Measurements from ENCODE around the gene SUSD4.

DNA sequence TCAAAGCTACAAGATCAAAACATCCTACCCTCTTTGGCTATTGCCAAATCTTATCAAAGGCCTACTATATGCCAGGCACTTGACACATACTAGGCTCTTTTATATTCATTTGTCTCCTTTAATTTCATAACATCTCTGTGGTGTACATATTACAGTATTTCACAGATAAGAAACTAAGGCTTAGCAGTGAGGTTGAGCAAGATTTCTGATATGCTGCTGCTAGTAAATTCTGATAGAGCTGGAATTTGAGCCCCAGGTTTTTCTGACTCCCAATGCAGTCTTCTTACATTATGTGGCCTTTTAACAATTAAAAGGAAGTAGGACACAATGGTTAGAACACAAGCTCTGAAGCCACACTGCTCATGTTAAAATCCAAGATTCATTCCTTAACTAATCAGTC, 46.1 kb upstream of the SUSD4 start:
- TF ChIP-seq, protein P1, sequence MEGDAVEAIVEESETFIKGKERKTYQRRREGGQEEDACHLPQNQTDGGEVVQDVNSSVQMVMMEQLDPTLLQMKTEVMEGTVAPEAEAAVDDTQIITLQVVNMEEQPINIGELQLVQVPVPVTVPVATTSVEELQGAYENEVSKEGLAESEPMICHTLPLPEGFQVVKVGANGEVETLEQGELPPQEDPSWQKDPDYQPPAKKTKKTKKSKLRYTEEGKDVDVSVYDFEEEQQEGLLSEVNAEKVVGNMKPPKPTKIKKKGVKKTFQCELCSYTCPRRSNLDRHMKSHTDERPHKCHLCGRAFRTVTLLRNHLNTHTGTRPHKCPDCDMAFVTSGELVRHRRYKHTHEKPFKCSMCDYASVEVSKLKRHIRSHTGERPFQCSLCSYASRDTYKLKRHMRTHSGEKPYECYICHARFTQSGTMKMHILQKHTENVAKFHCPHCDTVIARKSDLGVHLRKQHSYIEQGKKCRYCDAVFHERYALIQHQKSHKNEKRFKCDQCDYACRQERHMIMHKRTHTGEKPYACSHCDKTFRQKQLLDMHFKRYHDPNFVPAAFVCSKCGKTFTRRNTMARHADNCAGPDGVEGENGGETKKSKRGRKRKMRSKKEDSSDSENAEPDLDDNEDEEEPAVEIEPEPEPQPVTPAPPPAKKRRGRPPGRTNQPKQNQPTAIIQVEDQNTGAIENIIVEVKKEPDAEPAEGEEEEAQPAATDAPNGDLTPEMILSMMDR (IDR thresholded peaks at IDR 0.05), result no peak
- TF ChIP-seq EZH2phosphoT487 (IDR thresholded peaks at IDR 0.05) (no peak), EZH2 (IDR thresholded peaks at IDR 0.05) (no peak)
